ENCODE data around the gene ZNRF2.

ZNRF2 gene

GRCh38 chr7:30278849-30279652, 5.3 kb upstream of the ZNRF2 start:
- no peak for DNase-seq (ENCODE audit: low read depth)
- H3K4me3 ChIP-seq (ENCODE audit: low read depth, low read length), result no peak overlapping the region
- no peak for TF ChIP-seq POLR2A (IDR thresholded peaks at IDR 0.05; ENCODE audit: extremely low read depth, insufficient read length)
- no peak for TF ChIP-seq MAX (IDR thresholded peaks at IDR 0.05; ENCODE audit: low read depth, low read length)
- no peak for TF ChIP-seq MYC (IDR thresholded peaks at IDR 0.05; ENCODE audit: low read depth, low read length)
- no peak for TF ChIP-seq CTCF (IDR thresholded peaks at IDR 0.05; ENCODE audit: low read depth, low read length)

GRCh38 chr7:30279653-30279904, 4.8 kb upstream of the ZNRF2 start:
- DNase-seq (ENCODE audit: low read depth), result no peak
- no peak for TF ChIP-seq MYC (IDR thresholded peaks at IDR 0.05; ENCODE audit: low read depth, low read length)
- no peak for TF ChIP-seq MAX (IDR thresholded peaks at IDR 0.05; ENCODE audit: low read depth, low read length)
- no peak for TF ChIP-seq POLR2A (IDR thresholded peaks at IDR 0.05; ENCODE audit: extremely low read depth, insufficient read length)
- TF ChIP-seq CTCF (IDR thresholded peaks at IDR 0.05; ENCODE audit: low read depth, low read length), result no peak
- no peak overlapping the region for H3K4me3 ChIP-seq (ENCODE audit: low read depth, low read length)

GRCh38 chr7:30280631-30281030, 3.8 kb upstream of the ZNRF2 start:
- H3K4me3 ChIP-seq (ENCODE audit: low read depth, low read length), result no peak overlapping the region
- DNase-seq (ENCODE audit: low read depth), result no peak
- TF ChIP-seq POLR2A (IDR thresholded peaks at IDR 0.05; ENCODE audit: extremely low read depth, insufficient read length) (no peak), MYC (IDR thresholded peaks at IDR 0.05; ENCODE audit: low read depth, low read length) (no peak), MAX (IDR thresholded peaks at IDR 0.05; ENCODE audit: low read depth, low read length) (no peak), CTCF (IDR thresholded peaks at IDR 0.05; ENCODE audit: low read depth, low read length) (no peak)

GRCh38 chr7:30281263-30281662, 3.1 kb upstream of the ZNRF2 start:
- no peak for TF ChIP-seq MYC (IDR thresholded peaks at IDR 0.05; ENCODE audit: low read depth, low read length)
- no peak for DNase-seq (ENCODE audit: low read depth)
- H3K4me3 ChIP-seq (ENCODE audit: low read depth, low read length), result no peak overlapping the region

GRCh38 chr7:30281791-30282190, 2.6 kb upstream of the ZNRF2 start:
- no peak for DNase-seq (ENCODE audit: low read depth)
- no peak for TF ChIP-seq CTCF (IDR thresholded peaks at IDR 0.05; ENCODE audit: low read depth, low read length)
- TF ChIP-seq MYC (IDR thresholded peaks at IDR 0.05; ENCODE audit: low read depth, low read length), result no peak
- no peak for TF ChIP-seq POLR2A (IDR thresholded peaks at IDR 0.05; ENCODE audit: extremely low read depth, insufficient read length)
- TF ChIP-seq MAX (IDR thresholded peaks at IDR 0.05; ENCODE audit: low read depth, low read length), result no peak
- no peak overlapping the region for H3K4me3 ChIP-seq (ENCODE audit: low read depth, low read length)

- H3K4me3 ChIP-seq (ENCODE audit: low read depth, low read length), result no peak overlapping the region
- TF ChIP-seq CTCF (IDR thresholded peaks at IDR 0.05; ENCODE audit: low read depth, low read length) (no peak), POLR2A (IDR thresholded peaks at IDR 0.05; ENCODE audit: extremely low read depth, insufficient read length) (no peak), MYC (IDR thresholded peaks at IDR 0.05; ENCODE audit: low read depth, low read length) (no peak), MAX (IDR thresholded peaks at IDR 0.05; ENCODE audit: low read depth, low read length) (no peak)
- DNase-seq (ENCODE audit: low read depth), result no peak
Observed at GRCh38 chr7:30282735-30283134, 1.7 kb upstream of the ZNRF2 start.
